Upper lobe of left lung (tissue), 4 donors: ENCODE results near the gene S100A9.

Experiments used
- CTCF ChIP-seq, 6 experiments: fragments of 450-650 bp in 4 of 6; fragments of 200-600 bp in 2 of 6; sonication (generic) in 2 of 6; IDR thresholded peaks; one replicate each; pipeline ENCODE4 v1.5.1; 2016 to 2019; ENCODE audit warnings: antibody characterized with exemption in 6 of 6
- EP300 ChIP-seq, 4 donors: sonication (generic); formaldehyde crosslinking; IDR thresholded peaks; one replicate each; pipeline ENCODE4 v1.5.1; 2017; ENCODE audit warnings: antibody characterized with exemption in 4 of 4, control low read depth in 2 of 4
- POLR2AphosphoS5 ChIP-seq, 2 donors: sonication (generic); formaldehyde crosslinking; IDR thresholded peaks; one replicate each; pipeline ENCODE4 v1.5.1; 2017; ENCODE audit warnings: antibody characterized with exemption in 2 of 2

- TF ChIP-seq CTCF (IDR thresholded peaks at IDR 0.05) (no peak), EP300 (IDR thresholded peaks at IDR 0.05) (no peak), POLR2AphosphoS5 (IDR thresholded peaks at IDR 0.05) (no peak)
Observed at GRCh38 chr1:153361480-153362109, 3.9 kb downstream of the S100A9 start.
